Daoy (cell line): Measurements from ENCODE around the gene CCDC106. TPM values are rescaled to one million over a fixed set of nuclear protein-coding genes. Genes with fewer than 3 reads are reported as not detected.

Source experiments
- DNase-seq: peaks from one replicate; pipeline ENCODE4 v3.0.0-alpha.2; 2015; ENCODE audit warnings: low read depth
- total RNA-seq: library from RNA; depleted of rRNA; stranded (reverse); fragments of >200 nt; shearing (Covaris generic); gene quantifications from 2 replicates; pipeline ENCODE4 v1.2.3, GENCODE V29; 2014; rRNA removed

The CCDC106 gene
- total RNA-seq: 8.2 and 8.6 TPM in 2 replicates

DNA sequence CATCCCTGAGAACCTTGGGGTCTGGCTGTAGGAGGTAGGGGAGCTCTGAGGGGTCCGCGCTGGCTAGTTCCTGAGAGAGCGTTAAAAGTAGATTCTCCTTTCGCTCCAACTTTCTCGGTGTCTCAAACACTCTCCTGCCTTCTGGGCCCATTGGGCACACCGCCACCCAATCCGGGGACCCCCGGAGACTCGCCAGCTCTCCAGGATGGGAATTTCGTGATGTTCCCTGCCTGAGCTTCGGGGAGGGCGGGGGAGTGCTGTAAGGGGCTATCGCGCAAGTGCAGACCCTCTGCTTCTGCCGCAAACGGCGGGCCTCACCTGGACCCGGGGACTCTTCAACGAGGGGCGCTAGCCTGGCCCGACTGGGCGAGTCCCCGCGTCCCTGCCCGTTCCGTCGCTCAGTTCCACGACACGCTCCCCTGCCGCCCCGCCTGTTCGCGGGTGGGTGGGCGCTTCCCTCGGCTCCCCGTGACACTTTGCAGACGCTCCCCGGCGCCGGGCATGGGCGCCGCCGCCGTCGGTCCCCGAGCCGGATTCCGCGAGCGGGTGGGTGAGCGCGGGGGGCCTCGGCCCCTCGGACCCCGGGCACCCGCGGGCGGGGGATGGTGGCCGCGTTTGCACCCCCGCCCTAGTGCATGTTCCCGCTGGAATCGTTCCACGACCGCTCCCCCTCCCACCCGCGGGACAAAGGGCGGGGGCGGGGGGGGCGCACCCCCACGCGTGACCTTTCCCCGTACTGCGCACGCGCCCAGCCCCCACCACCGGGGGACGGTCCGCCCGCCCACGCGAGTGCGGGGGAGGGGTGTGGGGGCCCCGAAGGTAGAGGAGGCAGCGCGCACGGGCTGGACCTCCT, at the start of gene CCDC106:
CCDC106 (plus strand) TSS at position 481 of the 853 bp plus-strand sequence. CDS start 835 bp downstream, outside the sequence.
- peak; percentile 83 for DNase-seq

DNA sequence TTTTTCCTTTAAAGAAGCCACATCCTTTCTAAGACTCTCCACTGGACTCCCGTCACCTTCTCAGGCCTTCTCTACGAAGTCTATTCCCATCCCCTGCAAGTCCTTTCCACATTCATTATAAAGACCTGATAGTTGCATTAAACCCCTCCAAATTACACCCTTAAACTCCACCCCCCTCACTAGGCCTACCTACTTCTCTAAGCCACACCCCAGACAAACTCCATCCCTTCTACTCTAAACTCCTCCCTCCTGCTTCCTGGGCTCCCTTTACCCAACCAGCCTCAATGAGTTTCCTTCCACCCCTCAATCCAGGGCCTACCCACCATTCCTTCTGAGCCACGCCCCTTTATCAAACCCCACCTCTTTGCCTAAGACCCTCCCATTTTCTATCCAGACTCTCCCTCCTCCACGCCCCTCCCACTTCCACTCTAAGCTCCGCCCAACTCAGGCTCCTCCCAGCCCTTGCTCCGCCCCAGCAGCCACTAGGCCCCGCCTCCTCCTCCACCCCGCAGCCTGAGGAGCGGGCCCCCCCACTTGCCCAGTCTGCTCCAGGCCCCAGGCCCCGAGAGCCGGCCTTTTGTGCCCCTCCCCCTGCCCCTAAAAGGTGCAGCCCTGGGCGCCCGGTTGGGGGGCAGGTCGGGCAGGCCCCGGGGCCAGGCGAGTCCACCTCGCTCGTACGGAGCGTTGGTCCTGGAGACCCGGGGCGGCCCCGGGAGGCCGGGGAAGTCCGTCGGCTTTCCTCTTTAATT, 49.1 kb upstream of the CCDC106 start:
- peak; percentile 95 for DNase-seq

DNA sequence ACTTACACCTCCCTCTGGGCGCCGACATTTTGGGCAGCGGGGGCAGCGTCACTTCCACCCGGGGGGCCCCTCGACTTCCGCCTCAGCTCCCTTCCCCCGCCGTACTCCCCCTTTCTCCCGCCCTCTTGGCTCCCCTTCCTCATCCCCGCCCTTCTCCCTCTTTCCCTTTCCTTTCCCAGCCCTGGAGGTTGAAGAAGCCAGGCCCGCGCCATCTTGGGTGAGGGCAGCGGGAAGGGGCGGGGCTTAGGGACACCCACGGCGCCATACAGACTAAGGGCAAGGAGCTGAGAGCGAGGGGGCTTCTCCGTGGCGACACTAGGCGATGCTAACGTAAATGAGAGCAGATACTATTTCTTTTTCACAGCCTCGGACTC, 48.6 kb upstream of the CCDC106 start, which contains the start of gene FIZ1:
FIZ1 (minus strand) TSS at position 50 of the 374 bp plus-strand sequence. CDS start 1,652 bp downstream, outside the sequence.
- peak; percentile 99 for DNase-seq

DNA sequence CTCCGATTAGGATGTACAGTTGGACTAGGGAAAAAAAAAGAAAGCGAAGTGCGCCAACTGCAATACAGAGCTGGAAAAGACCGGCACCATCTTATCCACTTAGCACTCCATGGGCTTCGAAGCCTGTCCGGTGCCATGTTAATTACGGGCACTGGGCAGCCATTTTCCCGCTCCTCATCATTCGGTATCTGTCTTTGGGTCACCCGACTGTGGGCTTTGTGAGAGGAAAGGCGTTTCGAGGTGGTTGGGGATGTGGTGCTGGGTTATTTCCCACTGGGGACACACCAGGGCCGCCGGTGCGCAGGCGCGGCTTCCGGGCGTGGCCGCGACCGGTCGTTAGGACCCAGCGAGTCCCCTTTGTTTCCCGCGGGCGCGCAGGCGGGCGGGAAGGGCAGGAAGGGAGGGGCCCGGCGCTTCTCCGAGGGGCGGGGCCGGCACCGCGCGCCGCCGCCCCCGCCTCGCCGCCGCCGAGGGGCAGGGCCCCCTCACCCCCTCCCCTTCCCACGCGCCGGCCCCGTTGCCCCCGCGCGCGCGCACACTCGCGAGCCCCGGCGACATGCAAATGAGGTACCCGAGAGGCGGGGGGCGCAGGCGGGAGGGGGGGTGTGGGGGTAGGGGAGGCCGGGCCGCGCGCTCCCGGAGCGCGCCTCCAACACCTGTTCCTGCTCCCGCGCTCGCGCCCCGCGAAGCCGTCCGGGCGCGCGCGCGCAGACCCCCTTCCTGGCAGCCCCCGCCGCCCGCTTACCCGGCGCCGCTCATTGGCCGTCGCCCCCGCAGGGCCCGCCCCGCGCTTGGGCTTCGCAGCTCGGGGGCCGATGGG, 48.0 kb upstream of the CCDC106 start, which contains the start of gene ZNF524:
ZNF524 (plus strand) TSS at position 447 of the 820 bp plus-strand sequence. CDS start 1,825 bp downstream, outside the sequence.
- DNase-seq: peak; percentile 94

DNA sequence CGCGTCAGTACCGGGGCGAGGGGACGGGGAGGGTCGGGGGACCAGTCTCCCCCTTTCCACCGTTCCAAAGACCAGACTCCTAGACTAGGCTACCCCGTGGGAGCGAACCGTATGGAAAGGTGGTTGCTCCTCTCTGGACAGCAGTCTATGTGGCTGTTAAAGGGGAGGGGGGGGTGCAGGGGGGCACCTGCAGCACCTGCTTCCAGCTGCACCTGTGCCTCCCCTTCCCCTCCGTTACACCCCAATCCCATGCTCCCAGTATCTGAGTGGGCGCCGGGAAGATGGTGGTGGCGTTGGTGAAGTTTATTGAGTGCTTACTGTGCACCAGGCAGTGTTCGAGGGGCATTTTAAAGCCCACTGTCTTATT, 47.4 kb upstream of the CCDC106 start:
- no peak for DNase-seq

DNA sequence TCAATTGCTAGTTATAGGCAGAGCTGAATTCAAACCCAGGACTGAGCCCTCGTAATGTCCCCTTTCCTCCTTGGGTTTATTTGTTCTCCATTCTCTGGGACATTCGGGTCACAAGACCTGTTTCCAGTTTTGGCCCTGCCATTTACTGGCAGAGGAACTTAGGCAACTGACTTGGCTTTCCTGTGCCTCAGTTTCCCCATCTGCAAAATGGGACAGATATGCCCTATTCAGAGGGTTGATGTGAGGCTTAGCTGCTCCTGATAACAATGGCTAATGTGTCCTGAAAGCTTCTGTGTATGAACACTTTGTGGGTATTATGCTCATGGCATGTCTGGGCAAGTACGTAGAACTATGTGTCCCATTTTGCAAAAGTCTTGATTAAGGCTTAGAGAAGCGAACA, 46.9 kb upstream of the CCDC106 start:
- no peak for DNase-seq

DNA sequence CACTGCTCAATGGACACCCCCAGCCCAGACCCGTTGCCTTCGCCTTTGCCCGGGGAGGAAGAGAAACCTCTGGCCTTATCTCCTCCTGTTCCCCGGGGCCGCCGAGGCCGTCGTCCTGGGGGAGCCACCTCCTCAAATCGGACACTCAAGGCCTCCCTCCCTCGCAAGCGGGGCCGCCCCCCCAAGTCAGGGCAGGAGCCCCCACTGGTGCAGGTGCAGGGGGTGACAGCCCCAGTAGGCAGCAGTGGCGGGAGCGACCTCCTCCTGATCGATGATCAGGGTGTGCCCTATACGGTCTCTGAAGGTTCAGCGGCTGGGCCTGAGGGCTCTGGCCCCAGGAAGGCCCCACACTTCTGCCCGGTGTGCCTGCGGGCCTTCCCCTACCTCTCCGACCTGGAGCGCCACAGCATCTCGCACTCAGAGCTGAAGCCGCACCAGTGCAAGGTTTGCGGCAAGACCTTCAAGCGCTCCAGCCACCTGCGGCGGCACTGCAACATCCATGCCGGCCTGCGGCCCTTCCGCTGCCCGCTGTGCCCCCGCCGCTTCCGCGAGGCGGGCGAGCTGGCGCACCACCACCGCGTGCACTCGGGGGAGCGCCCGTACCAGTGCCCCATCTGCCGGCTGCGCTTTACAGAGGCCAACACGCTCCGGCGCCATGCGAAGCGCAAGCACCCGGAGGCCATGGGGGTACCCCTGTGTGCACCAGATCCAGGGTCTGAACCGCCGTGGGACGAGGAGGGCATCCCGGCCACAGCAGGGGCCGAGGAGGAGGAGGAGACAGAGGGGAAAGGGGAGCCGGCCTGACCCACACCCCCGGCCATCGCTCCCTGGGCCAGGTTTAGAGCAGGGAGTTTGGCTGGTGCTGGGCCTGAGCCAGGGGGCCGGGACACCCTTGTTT, 45.7 kb upstream of the CCDC106 start:
- DNase-seq: no peak

DNA sequence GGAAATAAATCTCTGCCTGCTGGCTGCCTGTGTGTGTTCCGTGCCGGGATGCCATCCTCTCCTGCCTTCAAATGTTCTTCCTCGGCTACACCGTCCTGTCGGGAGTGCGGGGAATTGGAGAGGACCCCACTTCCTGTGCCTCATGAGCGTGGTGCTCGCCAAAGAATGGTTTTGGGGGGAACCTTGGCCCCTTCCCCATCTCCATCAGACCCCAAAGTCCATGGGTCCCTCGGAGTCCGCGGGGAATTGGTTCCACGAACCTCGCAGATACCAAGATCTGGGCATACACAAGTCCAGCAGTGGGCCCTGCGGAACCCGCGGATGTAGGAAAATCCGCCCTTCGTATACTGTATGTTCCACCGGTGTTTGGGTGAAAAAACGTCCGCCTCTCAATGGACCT, 44.9 kb upstream of the CCDC106 start:
- DNase-seq: no peak

DNA sequence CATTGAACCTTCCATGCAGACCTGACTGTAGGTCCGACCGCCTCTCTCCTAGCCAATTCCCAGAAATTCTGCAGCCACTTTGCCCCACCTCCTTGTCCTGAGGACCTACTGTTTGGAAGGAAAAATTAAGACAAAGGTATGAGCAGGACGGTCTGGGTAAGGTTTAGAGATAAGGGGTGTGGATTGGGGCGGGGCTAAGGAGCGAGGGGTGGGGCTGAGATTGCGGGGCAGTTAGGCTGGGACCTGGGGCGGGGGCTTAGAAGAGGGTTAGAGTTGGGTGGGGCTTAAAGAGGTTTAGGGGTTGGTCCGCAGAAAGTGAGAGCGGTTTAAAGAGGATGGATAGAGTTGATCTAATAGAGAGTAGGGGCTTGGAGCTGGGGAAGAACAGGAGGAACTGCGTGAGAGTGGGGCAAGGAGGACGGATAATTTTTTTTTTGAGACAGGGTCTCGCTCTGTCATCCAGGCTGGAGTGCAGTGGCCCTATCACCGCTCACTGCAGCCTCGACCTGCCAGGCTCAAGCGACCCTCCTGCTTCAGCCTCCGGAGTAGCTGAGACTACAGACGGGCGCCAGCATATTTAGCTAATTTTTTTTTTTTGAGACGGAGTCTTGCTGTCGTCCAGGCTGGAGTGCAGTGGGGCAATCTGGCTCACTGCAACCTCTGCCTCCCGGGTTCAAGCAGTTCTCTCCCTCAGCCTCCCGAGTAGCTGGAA, 44.3 kb upstream of the CCDC106 start:
- DNase-seq: no peak

DNA sequence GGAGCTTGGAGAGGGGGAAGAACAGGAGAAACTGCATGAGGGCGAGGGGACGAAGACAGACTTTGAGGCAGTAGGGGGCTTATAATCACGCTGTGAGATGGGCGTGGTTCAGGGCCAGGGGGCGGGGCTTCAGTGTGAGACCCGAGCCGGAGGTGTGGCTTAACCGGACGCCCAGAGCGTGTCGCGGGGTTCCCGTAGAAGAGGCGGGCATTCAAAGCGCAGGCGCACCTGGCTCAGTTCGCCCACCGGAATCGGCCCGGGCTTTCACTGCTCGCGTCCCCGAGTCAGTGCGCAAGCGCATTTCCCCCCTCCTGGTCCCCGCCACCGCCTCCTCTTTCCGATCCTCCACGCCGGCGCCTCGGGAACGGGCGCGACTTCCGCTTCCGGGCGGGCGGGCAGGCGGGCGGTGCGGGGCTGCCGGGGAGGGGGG, 42.8 kb upstream of the CCDC106 start:
- DNase-seq: peak; percentile 99

DNA sequence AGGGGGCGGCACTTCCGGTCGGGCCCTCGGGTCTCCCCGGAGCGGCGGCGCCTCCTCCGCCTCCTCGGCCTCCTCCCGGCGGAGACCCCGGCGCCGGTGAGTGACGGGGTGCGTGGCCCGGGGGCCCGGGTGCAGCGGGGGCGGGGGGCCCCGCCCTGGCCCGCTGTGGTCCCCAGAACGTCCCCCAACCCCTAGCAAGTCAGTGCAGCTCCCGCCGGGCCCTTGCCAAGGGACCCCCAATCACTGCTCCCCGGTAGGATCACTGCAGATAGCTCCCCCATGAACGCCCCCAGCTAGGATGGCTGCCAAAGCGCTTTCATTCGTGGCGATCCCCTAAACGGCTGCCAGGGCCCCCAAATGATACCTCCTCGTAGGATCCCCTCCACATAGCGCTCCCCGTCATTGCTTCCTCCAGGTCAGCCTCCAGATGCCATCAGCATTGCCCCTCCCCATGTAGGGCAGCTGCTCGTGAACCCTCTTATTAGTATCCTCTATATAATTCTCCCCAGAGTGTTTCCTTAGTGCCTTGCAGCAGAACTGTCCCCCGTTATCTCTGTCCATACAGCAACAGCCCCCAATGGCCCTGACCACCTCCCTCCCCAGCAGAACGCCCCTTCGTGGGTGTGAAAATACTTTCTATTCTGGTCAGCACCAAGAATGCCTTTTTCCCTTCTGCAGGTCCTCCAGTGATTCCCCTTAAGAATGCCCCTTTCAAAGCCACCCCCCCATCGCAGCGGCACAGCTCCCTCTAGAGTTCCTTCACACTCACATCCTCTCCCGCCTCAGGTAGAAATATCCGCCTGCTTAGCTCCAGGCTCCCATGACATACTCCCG, 42.2 kb upstream of the CCDC106 start, which contains the start of gene ZNF865:
ZNF865 (plus strand) TSS at position 11 of the 834 bp plus-strand sequence. CDS start 7,972 bp downstream, outside the sequence.
- DNase-seq: peak; percentile 90

DNA sequence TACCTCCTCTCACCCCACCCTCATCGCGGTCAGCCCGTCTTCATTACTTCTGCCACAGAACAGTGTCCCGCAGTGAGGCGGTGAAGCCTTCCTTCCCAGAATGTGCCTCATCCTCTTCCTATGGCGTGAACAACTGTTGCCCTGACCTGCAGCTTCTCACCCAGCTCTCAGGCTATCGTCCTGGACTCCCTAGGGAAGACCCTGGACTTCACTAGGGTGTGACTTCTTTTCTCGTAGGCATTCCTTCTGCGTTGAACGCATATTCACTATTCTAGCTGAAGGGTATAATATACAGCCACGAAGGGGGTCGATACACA, 41.6 kb upstream of the CCDC106 start:
- no peak for DNase-seq

DNA sequence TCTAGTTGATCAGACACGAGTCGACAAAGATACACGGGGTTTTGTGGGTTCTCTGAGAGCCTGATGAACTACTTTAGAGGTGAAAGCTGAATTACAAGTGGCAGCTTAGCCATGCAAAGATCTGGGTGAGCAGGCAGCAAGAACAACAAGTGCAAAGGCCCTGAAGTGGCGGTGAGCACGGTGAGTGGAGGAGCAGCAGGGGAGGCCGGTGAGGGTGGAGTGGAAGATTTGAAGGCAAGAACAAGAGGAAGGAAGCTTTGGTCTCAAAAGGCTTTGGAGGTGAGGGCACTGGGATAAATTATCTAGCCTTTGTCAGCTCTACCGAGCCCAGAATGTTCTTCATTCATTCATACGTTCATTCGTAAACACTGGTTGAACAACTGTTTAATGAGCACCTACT, 41.2 kb upstream of the CCDC106 start:
- no peak for DNase-seq

DNA sequence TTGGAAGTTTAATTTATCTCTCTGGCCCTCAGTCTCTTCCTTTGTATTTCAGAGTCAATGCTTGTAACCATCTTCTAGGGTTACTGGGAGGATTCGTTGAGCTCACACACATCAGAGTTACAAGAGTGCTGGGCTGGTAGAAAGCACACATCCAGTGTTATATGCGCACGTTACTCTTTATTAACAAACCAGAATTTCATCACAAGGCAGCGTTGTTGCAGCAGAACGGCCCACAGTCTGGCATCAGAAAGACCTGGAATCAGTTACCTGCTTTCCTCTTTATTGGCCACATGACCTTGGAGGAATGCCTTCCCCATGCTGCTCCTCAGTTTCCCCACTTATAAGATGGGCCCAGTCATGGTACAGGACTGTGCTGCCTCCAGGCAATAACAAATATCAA, 38.7 kb upstream of the CCDC106 start:
- no peak for DNase-seq

DNA sequence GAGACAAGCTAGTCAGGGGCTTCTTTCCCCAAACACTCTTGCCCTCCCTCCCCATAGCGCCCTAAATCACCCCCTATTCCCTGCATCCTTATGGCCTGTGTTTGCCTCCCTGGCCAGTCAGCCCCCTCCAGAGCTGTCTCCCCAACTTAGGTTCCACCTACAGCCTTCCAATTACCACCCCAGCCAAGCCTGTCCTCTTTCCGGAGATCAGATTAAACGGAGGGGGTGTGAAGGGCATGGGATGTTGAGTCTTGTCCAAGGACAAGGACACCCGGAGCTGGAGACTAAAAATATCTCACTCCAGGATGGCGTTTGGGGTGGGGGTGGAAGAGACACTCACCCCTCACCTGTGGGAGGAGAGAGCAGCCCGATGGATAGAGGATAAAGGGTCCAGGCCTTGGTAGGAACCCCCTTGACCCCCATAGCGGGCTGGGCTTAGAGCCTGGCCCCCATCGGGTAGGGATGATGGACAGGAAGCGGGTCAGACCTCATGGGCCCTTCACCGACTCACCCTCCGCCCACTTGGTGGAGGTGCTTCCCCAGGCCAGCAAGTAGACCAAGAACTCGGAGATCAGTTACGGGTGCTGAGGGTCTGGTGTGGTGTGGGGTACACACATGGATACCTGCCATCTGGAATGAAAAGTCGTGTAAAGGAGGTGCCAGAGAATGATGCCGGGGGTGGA, 36.6 kb upstream of the CCDC106 start:
- no peak for DNase-seq

DNA sequence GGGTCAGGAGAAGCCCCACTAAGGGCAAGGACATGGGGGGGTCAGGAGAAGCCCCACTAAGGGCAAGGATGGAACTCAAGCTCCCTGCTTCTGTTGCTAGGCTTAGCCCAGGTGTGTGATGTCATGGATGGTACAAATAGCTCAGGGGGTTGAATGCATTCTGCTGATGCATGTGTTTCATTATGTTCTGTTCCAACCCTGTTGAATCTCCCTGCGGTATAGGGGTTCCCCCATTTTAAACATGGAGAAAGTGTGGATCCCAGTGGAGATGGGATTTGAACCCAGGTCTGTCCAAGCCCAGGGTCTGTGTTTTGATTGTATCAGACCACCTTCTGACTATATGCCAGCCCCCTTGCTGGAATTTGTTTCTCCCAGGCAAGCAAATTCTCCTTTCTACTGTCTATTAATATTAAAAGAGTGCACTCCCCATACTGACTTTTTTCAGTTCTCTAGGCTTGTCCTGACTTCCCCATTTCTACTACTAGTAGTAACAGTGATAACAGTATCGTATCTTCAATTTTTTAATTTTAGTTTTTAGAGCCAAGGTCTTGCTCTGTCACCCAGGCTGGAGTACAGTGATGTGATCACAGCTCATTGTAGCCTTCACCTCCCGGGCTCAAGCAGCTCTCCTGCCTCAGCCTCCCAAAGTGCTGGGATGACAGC, 35.9 kb upstream of the CCDC106 start:
- no peak for DNase-seq

DNA sequence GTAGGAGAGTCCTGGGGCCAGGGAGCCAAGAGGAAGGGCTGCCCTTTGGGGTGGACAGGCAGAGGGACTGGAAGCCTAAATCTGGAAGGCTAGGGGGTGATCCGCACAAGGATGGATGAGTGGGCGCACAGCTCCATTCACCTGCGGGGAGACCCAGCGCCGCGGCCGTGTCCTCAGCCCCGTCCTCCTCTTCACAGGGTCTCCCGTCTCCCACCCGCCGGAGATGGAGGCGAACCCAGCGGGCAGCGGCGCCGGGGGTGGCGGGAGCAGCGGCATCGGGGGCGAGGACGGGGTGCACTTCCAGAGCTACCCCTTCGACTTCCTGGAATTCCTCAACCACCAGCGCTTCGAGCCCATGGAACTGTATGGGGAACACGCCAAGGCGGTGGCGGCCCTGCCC, 34.6 kb upstream of the CCDC106 start:
- DNase-seq: no peak
